ENCODE data around the gene MCM7. TPM values are rescaled to one million over a fixed set of nuclear protein-coding genes. Genes with fewer than 3 reads are reported as not detected.

The MCM7 gene
- polyA plus RNA-seq, 1 donor (not counting 4 experiments of a cell fraction or from before 2014, with no cell fraction given) = 46.8 TPM

DNA sequence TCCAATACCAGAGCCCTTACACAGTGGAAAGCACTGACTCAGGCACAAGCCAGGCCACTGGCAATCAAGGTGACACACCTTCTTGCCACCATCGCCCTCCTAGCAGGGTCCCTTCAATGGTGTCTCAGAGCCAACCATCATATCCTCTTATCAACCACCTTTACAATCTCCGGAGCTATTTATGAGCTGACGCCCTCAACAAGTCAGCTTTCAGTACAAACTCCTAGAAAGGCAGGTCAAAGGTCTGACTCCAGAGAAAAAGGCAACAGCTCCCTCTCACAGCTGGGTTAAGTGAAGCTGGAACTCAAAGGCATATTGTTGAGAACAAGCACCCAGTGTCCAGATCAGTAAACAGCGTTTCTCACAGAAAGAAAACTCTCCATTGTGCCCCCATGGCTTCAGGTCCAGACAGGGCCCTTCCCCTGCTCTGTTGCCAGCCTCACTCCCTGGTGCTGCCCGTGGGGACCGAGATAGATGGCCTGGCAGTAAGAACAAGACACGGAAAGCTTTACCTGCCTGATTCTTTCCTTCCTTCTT is 22.1 kb downstream of the MCM7 start:
- TF ChIP-seq, protein P1, sequence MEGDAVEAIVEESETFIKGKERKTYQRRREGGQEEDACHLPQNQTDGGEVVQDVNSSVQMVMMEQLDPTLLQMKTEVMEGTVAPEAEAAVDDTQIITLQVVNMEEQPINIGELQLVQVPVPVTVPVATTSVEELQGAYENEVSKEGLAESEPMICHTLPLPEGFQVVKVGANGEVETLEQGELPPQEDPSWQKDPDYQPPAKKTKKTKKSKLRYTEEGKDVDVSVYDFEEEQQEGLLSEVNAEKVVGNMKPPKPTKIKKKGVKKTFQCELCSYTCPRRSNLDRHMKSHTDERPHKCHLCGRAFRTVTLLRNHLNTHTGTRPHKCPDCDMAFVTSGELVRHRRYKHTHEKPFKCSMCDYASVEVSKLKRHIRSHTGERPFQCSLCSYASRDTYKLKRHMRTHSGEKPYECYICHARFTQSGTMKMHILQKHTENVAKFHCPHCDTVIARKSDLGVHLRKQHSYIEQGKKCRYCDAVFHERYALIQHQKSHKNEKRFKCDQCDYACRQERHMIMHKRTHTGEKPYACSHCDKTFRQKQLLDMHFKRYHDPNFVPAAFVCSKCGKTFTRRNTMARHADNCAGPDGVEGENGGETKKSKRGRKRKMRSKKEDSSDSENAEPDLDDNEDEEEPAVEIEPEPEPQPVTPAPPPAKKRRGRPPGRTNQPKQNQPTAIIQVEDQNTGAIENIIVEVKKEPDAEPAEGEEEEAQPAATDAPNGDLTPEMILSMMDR (optimal IDR thresholded peaks at IDR 0.05 in 1 of 3, IDR thresholded peaks at IDR 0.05 in 1 of 3, conservative IDR thresholded peaks at IDR 0.05 in 1 of 3; ENCODE audit: extremely low read depth in 1 of 3, insufficient read depth in 2 of 3, low read length in 3 of 3) = no peak
- TF ChIP-seq EZH2 (IDR thresholded peaks at IDR 0.05; ENCODE audit: low read length) = no peak
- no peak for DNase-seq (ENCODE audit: low read depth, low spot score)
- no peak overlapping the region for H3K9ac ChIP-seq (ENCODE audit: control insufficient read depth, extremely low read depth, insufficient read depth, low read length)
- no peaks in the 10 kb centered on the region for H3K9me1 ChIP-seq (ENCODE audit: control insufficient read depth, extremely low read depth, insufficient read depth, low read length)
- H2AFZ ChIP-seq (ENCODE audit: control insufficient read depth, low read length) = no peak overlapping the region
- no peak overlapping the region for H3K4me2 ChIP-seq (ENCODE audit: control insufficient read depth, extremely low read depth, insufficient read depth, low read depth, low read length)
- H3K9me3 ChIP-seq (ENCODE audit: control insufficient read depth, low read depth, low read length) = no peaks in the 10 kb centered on the region
- no peak for FAIRE-seq
- H3K27ac ChIP-seq (ENCODE audit: control insufficient read depth, insufficient read depth, low read length) = no peak overlapping the region
- H4K20me1 ChIP-seq (ENCODE audit: control insufficient read depth, extremely low read depth, insufficient read depth, low read length) = no peaks in the 10 kb centered on the region
- H3K79me2 ChIP-seq (ENCODE audit: control insufficient read depth, insufficient read depth, low read length) = peaks cover 58% of the 10 kb centered on the region
- H3K36me3 ChIP-seq (ENCODE audit: control insufficient read depth in 2 of 2, extremely low read depth in 1 of 2, insufficient read depth in 2 of 2, low read length in 2 of 2) = peaks cover 29 to 37% of the 10 kb centered on the region in 2 experiments
- peaks cover 15% of the 10 kb centered on the region for H3K4me1 ChIP-seq (ENCODE audit: control insufficient read depth, extremely low read depth, insufficient read depth, low read length)
- no peak overlapping the region for H3K4me3 ChIP-seq (ENCODE audit: control insufficient read depth in 2 of 3, extremely low read depth in 1 of 3, insufficient read depth in 2 of 3, low read depth in 1 of 3, low read length in 3 of 3)
- no peaks in the 10 kb centered on the region for H3K27me3 ChIP-seq (ENCODE audit: control insufficient read depth, extremely low read depth, insufficient read depth, low read length)
- dilution Hi-C loops (cut with MboI; ENCODE audit: extremely low pct_ligation_motif_present, low sequenced_read_pairs) = no loop called here

DNA sequence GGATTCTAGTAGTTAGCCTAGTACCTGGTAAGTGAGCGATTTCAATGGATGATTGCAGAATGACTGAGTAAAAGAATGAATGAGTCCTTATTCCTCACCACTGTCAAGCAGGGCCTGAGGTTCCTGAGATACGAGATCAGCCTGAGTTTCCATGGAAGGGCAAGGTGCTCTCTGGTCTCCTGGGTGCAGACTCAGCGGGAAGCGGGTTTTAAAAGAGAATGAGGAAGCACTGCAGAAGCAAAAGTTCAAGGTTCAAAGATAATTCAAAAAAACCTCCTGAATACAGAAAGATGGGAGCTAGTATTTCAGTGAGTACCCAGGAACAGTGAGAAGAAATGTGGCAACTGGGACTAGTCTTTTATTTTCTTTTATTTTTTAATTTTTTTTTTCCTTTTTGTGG is 24.0 kb downstream of the MCM7 start:
- H2AFZ ChIP-seq (ENCODE audit: control insufficient read depth, low read length) = no peak overlapping the region
- dilution Hi-C loops (cut with MboI; ENCODE audit: extremely low pct_ligation_motif_present, low sequenced_read_pairs) = no loop called here
- H3K79me2 ChIP-seq (ENCODE audit: control insufficient read depth, insufficient read depth, low read length) = peaks cover 58% of the 10 kb centered on the region
- FAIRE-seq (no peak), DNase-seq (ENCODE audit: low read depth, low spot score) (no peak)
- H3K9ac ChIP-seq (ENCODE audit: control insufficient read depth, extremely low read depth, insufficient read depth, low read length) = no peak overlapping the region
- peaks cover 45 to 55% of the 10 kb centered on the region in 2 experiments for H3K36me3 ChIP-seq (ENCODE audit: control insufficient read depth in 2 of 2, extremely low read depth in 1 of 2, insufficient read depth in 2 of 2, low read length in 2 of 2)
- H4K20me1 ChIP-seq (ENCODE audit: control insufficient read depth, extremely low read depth, insufficient read depth, low read length) = no peaks in the 10 kb centered on the region
- H3K4me1 ChIP-seq (ENCODE audit: control insufficient read depth, extremely low read depth, insufficient read depth, low read length) = peaks cover 11% of the 10 kb centered on the region
- H3K27ac ChIP-seq (ENCODE audit: control insufficient read depth, insufficient read depth, low read length) = no peak overlapping the region
- no peaks in the 10 kb centered on the region for H3K27me3 ChIP-seq (ENCODE audit: control insufficient read depth, extremely low read depth, insufficient read depth, low read length)
- no peaks in the 10 kb centered on the region for H3K9me1 ChIP-seq (ENCODE audit: control insufficient read depth, extremely low read depth, insufficient read depth, low read length)
- no peak for TF ChIP-seq EZH2 (IDR thresholded peaks at IDR 0.05; ENCODE audit: low read length)
- TF ChIP-seq, protein P1 (optimal IDR thresholded peaks at IDR 0.05 in 1 of 3, IDR thresholded peaks at IDR 0.05 in 1 of 3, conservative IDR thresholded peaks at IDR 0.05 in 1 of 3; ENCODE audit: extremely low read depth in 1 of 3, insufficient read depth in 2 of 3, low read length in 3 of 3) = no peak
- no peak overlapping the region for H3K4me3 ChIP-seq (ENCODE audit: control insufficient read depth in 2 of 3, extremely low read depth in 1 of 3, insufficient read depth in 2 of 3, low read depth in 1 of 3, low read length in 3 of 3)
- no peak overlapping the region for H3K4me2 ChIP-seq (ENCODE audit: control insufficient read depth, extremely low read depth, insufficient read depth, low read depth, low read length)
- H3K9me3 ChIP-seq (ENCODE audit: control insufficient read depth, low read depth, low read length) = peaks cover 6% of the 10 kb centered on the region

All from keratinocyte (primary cell).